ENCODE results near the gene DNAH7. TPM values are rescaled to one million over a fixed set of nuclear protein-coding genes. Genes with fewer than 3 reads are reported as not detected.
"Not testable (repeated sequence)": the region's sequence is repeated elsewhere in the genome, so short reads cannot be mapped to it uniquely, and the experiment has no call there.

DNAH7 gene
- polyA plus RNA-seq, 4 donors = 0.76 to 9.5 (median 9.3) TPM

GRCh38 chr2:195985741-195986140 lies 82.9 kb downstream of the DNAH7 start:
- DNase-seq (ENCODE audit: low read depth in 4 of 4, low spot score in 3 of 4) = no peak

GRCh38 chr2:195984923-195985726 lies 83.5 kb downstream of the DNAH7 start:
- DNase-seq (ENCODE audit: low read depth in 4 of 4, low spot score in 3 of 4) = no peak

DNA sequence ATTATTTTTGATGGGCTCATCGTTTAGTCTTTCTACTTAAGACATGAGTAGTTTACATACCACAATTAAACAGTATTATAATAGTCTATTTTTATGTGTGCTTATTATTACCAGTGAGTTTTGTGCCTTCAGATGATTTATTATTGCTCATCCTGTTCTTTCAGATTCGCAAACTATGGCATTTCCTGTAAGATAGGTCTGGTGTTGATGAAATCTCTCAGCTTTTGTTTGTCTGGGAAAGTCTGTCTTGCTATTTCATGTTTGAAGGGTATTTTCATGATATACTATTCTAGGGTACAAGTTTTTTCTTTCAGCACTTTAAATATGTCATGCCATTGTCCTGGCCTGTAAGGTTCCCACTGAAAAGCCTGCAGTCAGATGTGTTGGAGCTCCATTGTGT lies 101.3 kb downstream of the DNAH7 start:
- DNase-seq (ENCODE audit: low read depth in 4 of 4, low spot score in 3 of 4) = no peak

GRCh38 chr2:195961873-195962272 lies 106.8 kb downstream of the DNAH7 start:
- no peak for DNase-seq (ENCODE audit: low read depth in 4 of 4, low spot score in 3 of 4)

GRCh38 chr2:195959341-195959740 lies 109.3 kb downstream of the DNAH7 start:
- DNase-seq (ENCODE audit: low read depth in 4 of 4, low spot score in 3 of 4) = no peak

DNA sequence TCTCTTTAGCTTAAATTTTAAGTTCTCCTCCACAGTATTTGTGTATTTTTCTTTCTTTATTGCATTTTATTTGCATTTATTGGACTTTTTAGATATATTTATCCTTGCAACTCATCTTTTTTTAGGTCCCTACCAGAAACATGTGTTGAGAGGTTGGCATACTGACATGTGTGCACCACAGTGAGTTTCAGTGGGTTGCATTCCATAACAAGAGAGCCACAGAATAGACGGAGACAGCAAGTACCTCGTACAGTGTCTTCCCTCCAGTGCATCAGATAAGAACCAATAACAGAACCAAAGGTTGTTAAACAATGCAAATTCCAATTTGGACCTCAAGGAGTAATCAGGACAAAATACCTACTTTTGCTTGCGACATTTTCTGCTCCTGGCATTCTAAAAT lies 111.9 kb downstream of the DNAH7 start:
- no peak for DNase-seq (ENCODE audit: low read depth in 4 of 4, low spot score in 3 of 4)

DNA sequence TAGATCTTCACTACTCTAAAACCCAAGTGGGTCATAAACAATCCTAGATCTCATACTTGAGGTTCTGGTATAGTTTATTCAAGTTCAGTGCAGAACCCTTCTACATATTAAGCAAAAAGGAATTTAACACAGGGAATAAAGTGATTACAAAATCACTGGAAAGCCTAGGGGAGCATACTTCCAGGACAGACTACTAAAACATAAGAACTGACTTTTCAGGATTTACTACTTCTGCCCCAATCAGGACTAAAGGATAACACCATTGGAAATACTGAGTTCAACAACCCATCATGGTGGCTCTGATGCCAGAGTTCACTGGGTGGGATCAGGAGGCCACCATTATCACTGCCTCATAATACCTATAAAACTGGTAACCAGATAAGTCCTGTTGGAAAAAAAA lies 123.6 kb downstream of the DNAH7 start:
- DNase-seq (ENCODE audit: low read depth in 4 of 4, low spot score in 3 of 4) = no peak

DNA sequence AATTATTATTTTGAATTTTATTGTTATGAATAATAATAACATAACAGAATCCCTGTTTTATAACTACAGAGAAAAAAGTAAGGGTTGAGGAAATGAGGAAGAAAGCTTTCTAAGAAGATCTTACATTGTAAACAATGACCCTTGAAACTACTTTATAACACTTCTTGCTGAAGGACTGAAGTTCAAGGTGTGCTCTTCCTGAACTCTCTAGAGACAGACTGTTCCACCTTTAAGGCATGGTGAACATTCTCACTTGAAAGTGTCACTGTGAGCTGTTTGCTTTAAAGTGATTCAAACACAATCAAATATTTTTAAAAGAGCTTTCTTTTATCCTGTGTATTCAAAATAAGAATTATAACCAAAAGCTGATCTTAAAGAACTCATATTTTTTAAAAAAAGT lies 131.5 kb downstream of the DNAH7 start:
- no peak for DNase-seq (ENCODE audit: low read depth in 4 of 4, low spot score in 3 of 4)

- no peak for DNase-seq (ENCODE audit: low read depth in 4 of 4, low spot score in 3 of 4)
These were observed 134.2 kb downstream of the DNAH7 start for GRCh38 chr2:195934484-195934883.

- no peak for DNase-seq (ENCODE audit: low read depth in 4 of 4, low spot score in 3 of 4)
These were observed 139.1 kb downstream of the DNAH7 start for GRCh38 chr2:195929531-195929930.

DNA sequence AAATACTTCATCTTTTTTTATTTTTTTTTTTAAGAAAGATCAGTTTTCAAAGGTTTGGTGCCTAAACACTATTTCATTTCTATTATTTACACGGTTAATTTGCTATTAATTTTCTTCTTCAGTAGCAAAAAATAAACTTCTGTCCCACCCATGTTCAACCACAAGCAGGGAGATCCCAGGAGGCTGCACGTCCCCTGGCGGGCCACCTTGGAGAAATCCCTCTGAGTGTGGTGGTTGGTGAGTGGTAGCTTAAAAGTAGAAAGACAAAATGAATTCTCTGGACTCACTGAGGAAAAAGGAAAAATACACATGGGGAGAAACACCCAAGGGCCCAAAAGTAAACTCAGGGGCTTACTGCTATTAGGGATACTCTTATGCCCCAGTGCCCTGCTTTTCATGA lies 143.5 kb downstream of the DNAH7 start:
- DNase-seq (ENCODE audit: low read depth in 4 of 4, low spot score in 3 of 4) = no peak

DNA sequence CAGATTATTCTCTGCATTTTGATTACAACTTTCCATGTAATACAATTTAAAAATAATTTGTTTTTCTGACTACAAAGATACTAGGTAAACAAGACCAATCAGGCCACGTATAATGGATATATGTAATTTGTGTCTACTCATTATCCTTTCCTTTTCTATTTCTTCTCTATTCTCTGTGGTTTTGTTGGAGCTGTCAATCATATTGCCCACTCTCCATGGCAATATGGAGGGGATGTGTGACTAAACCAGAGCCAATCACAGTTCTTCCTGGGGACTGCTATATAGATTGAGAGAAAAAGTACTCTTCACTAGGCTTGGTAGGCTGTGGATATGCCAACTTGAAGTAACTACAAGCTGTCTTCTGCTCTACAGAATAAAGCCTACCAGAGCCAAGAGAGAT lies 144.7 kb downstream of the DNAH7 start:
- DNase-seq (ENCODE audit: low read depth in 4 of 4, low spot score in 3 of 4) = no peak

DNA sequence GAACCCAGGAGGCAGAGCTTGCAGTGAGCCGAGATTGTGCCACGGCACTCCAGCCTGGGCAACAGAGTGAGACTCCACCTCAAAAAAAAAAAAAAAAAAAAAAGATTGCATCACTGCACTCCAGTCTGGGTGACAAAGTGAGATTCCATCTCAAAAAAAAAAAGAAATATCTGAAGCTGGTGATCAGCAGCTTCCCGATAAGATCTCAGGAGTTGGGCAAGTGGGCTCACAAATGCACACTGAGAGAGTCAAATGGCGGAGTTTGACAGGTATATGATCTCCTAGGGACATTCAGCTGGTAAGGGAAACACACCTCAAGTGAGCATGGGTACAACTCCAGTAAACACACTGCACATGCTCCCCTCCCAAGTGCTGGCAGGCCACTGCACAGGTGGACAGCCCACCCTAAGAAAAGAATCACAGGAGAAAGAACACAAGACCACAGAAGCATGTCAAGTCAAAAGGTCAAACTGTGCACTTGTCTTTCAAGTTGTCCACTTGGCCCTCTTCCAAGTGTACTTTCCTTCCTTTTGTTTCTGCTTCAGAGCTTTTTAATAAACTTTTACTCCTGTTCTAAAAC lies 151.5 kb downstream of the DNAH7 start:
- DNase-seq (ENCODE audit: low read depth in 4 of 4, low spot score in 3 of 4) = not testable (repeated sequence)

- DNase-seq (ENCODE audit: low read depth in 4 of 4, low spot score in 3 of 4) = no peak
These were observed 156.6 kb downstream of the DNAH7 start for GRCh38 chr2:195912079-195912478.

GRCh38 chr2:195910570-195910969 lies 158.1 kb downstream of the DNAH7 start:
- no peak for DNase-seq (ENCODE audit: low read depth in 4 of 4, low spot score in 3 of 4)

- no peak for DNase-seq (ENCODE audit: low read depth in 4 of 4, low spot score in 3 of 4)
These were observed 158.7 kb downstream of the DNAH7 start for GRCh38 chr2:195909926-195910325.

GRCh38 chr2:195907474-195907873 lies 161.2 kb downstream of the DNAH7 start:
- no peak for DNase-seq (ENCODE audit: low read depth in 4 of 4, low spot score in 3 of 4)

- DNase-seq (ENCODE audit: low read depth in 4 of 4, low spot score in 3 of 4) = no peak
These were observed 164.7 kb downstream of the DNAH7 start for GRCh38 chr2:195903956-195904355.

DNA sequence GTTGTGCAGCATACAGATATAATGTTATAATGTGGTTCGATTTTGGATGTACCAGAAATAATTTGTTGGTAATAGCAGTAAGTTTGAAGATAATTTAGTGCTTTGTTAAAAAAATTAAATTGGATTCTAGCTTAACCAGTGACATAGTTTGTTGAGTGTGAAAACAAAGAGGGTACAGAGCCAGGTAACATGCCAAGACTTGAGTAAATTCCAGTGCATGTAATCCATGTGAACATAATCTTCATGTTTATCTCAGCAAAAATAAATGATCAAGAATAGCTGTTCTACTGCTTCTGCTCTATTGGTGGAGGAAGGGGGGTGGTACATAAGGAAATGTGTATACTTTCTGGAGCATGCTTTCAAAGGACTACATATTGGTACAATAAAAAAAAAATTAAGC lies 165.8 kb downstream of the DNAH7 start:
- DNase-seq (ENCODE audit: low read depth in 4 of 4, low spot score in 3 of 4) = no peak

- DNase-seq (ENCODE audit: low read depth in 4 of 4, low spot score in 3 of 4) = no peak
These were observed 169.4 kb downstream of the DNAH7 start for GRCh38 chr2:195899226-195899625.

GRCh38 chr2:195898505-195899191 lies 170.0 kb downstream of the DNAH7 start:
- DNase-seq (ENCODE audit: low read depth in 4 of 4, low spot score in 3 of 4) = peak; percentile 41 to 60 (median 55)

DNA sequence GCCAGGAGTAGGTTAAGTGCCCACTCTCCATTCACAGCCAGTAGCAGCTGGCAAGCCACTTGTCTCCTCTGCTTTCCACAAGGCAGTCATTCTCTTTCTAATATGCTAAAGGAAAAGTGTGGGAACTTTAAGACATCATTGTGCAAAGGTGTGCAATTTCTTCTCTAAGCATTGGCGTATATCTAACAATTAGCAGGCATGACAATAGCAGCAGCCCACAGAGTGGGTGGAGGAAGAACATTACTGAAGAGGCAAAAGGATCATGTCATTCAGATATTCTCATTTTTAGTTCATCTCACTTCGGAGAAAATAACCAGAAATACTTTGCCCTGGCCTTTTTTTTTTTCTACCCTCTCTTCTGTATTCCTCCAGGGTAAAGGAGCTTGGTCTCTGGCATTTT lies 177.6 kb downstream of the DNAH7 start:
- DNase-seq (ENCODE audit: low read depth in 4 of 4, low spot score in 3 of 4) = no peak
